ENCODE data around the gene MUSK.
"Not testable (repeated sequence)": the region's sequence is repeated elsewhere in the genome, so short reads cannot be mapped to it uniquely, and the experiment has no call there.

The MUSK gene

DNA sequence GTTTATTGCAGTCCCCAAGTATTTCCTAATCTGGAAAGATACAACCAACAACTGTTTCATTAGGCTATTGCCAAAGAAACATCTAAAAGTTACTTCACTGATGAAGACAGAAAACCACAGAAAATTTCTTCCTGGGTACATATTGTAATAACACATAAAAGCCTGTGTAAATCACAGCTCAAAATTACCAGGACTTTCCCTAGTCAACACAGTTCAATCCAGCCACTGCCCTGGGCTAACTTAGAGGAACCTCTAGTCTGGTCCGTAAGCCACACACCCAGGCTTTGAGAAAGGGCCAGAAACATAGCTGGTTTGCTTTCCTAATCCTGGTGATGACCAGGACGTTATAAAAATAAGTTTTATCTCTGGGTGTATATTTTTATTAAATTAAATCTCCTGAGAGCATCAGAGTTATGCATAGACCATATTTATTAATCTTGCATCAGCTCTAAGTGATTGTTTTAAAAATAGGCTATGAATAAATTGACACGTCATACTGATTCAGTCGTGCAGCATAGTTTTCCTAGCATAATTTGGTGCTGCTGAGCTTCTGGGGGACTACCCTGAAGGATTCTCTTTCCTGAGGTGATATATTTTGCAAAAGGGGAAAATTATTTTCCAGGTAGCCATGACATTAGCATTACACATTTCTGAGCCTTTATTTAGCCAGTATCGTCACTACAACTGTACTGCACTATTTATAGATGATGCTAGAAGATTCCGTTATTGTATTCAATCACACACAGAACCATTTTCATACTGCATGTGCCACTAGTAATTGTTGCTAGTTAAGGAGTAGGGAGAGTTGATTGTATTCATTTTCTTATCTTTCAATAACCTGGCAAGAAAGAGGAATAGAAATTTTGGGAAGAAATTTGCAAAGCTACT lies 12.6 kb upstream of the MUSK start:
- H3K4me3 Mint-ChIP-seq: no peak overlapping the region
- H3K27me3 Mint-ChIP-seq: no peaks in the 10 kb centered on the region
- H3K4me1 Mint-ChIP-seq (ENCODE audit: low read depth in 2 of 2): no peaks in the 10 kb centered on the region
- DNase-seq (no peak), ATAC-seq (replicated peaks) (no peak)
- no peak overlapping the region for H3K27ac Mint-ChIP-seq
- H3K9me3 Mint-ChIP-seq: peaks cover 7 to 19% of the 10 kb centered on the region in 2 donors
- H3K36me3 Mint-ChIP-seq (ENCODE audit: insufficient read depth): no peaks in the 10 kb centered on the region

DNA sequence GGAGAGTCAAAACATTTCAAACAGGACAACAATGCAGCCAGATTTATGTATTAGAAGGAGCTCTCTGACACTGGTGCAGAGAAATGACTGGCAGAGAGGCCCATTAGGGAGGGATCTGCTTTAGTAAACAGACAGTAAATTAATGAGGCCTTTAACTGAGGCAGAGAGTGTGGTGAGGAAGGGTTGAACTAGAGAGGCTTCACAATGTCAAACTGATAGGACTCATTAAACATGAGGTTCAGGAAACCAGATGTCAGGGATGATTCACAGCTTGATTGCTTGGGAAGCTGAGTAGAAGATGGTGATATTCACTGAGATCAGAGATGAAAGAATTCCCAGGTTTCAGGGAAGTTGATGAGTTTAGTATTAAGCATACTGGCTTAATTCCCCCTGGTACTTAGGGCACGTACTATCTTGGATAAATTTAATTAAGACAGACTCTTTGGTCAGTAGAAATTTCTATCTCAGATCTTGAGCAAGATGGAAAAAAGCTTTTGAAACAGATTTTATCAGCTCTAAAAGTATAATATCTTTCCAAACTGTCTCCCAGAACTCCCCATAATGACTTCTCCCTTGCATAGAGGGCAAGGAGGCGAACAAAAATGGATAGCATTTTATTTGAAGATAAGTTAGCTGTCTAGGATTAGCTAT lies 8.6 kb upstream of the MUSK start:
- ATAC-seq (replicated peaks) (no peak), DNase-seq (no peak)
- Mint-ChIP-seq H3K36me3 (ENCODE audit: insufficient read depth) (no peaks in the 10 kb centered on the region), H3K27me3 (no peaks in the 10 kb centered on the region), H3K4me1 (ENCODE audit: low read depth in 2 of 2) (no peaks in the 10 kb centered on the region), H3K27ac (no peak overlapping the region), H3K4me3 (no peak overlapping the region), H3K9me3 (peaks cover 5 to 19% of the 10 kb centered on the region in 2 donors)

DNA sequence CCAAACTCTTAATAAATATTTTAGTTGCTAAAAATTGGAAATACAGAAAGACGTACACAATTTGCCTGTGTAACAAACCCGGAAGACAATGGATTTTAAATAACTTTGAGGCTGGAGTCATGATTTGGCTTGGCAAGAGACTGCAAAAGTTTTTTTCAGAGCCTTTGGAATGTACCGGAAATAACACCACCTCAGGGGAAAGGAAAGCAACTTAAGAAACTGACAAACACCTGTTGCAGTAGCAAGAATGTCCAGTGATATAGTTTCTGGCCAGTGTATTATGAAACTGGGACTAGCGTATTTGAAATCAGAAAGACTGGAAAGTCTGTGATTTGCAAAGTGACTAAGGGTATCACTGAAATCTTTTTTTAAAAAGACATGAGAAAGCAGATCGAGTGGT lies 842 bp downstream of the MUSK start:
- ATAC-seq (replicated peaks) (no peak), DNase-seq (no peak)
- H3K27ac Mint-ChIP-seq: no peak overlapping the region
- H3K4me3 Mint-ChIP-seq: no peak overlapping the region
- H3K27me3 Mint-ChIP-seq: no peaks in the 10 kb centered on the region
- peaks cover 3 to 22% of the 10 kb centered on the region in 2 donors for H3K9me3 Mint-ChIP-seq
- H3K4me1 Mint-ChIP-seq (ENCODE audit: low read depth in 2 of 2): no peaks in the 10 kb centered on the region
- H3K36me3 Mint-ChIP-seq (ENCODE audit: insufficient read depth): no peaks in the 10 kb centered on the region

DNA sequence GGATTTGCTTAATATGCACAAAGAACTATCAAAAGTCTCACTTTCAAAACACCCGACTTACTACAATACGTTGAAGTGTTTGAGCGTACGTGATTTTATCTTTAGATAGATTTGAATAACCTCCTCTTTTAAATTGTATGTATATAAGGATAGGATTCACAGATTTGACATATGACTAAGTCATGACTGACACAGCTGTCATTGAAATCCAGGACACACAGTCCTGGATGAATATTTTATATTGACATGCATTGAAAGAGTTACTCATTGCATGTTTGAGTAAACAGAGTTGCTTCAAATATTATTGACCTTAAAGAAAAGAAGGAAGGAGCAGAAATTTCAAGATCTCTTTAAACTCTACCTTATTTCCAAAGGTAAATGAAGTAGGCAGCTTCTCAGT lies 3.3 kb downstream of the MUSK start:
- no peak for DNase-seq
- Mint-ChIP-seq H3K27ac (no peak overlapping the region), H3K4me3 (no peak overlapping the region), H3K4me1 (ENCODE audit: low read depth in 2 of 2) (no peaks in the 10 kb centered on the region), H3K36me3 (ENCODE audit: insufficient read depth) (no peaks in the 10 kb centered on the region), H3K27me3 (no peaks in the 10 kb centered on the region), H3K9me3 (peaks cover 4 to 26% of the 10 kb centered on the region in 2 donors)
- no peak for ATAC-seq (replicated peaks)

DNA sequence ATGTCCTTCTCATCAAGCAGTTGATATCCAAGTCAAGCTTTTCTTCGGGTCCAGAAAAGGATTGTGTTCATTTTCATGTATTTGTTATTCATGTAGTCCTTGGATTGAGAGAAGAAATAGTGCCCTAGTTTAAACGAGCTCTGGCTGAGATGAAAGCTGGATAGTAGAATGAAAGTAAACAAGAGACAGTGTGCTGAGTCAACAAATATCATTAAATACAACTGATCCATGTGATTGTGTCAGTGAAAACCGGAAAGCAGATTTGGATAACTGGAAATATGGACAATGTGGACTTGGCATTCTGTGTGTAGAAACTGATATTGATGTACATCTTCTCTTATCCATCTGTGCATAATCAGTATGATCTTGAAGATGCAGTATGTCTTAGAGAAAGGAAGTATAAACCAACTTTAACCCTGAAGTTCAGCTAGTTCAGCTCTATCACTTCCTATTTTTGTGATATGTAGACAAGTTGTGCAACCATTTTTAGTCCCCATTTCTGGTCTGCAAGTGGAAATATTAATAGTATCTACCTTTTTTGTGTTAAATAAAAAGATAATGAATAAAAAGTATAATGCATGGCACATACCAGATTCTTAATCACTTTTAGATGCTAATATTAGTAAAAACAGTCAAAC lies 4.4 kb downstream of the MUSK start:
- no peak overlapping the region for H3K4me3 Mint-ChIP-seq
- H3K36me3 Mint-ChIP-seq (ENCODE audit: insufficient read depth): no peaks in the 10 kb centered on the region
- peaks cover 7 to 30% of the 10 kb centered on the region in 2 donors for H3K9me3 Mint-ChIP-seq
- H3K27me3 Mint-ChIP-seq: no peaks in the 10 kb centered on the region
- no peak overlapping the region for H3K27ac Mint-ChIP-seq
- H3K4me1 Mint-ChIP-seq (ENCODE audit: low read depth in 2 of 2): no peaks in the 10 kb centered on the region
- DNase-seq (no peak), ATAC-seq (replicated peaks) (no peak)

DNA sequence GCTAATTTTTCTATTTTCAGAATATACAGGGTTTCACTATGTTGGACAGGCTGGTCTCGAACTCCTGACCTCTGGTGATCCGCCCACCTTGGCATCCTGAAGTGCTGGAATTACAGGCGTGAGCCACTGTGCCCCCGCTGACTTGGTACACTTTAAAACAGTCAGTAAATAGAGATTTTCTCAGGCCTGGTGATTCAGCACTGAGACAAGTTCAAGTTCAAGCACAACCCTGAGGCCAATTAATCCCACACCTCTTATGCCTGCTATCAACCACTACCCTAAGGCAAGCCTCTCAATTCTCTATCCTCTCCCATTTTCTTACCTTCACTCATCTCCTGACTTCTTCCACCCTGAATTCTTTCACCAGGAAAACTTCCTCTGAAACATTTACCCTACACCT lies 18.9 kb downstream of the MUSK start:
- H3K4me3 Mint-ChIP-seq: no peak overlapping the region
- H3K27me3 Mint-ChIP-seq: no peaks in the 10 kb centered on the region
- H3K27ac Mint-ChIP-seq: no peak overlapping the region
- H3K4me1 Mint-ChIP-seq (ENCODE audit: low read depth in 2 of 2): no peaks in the 10 kb centered on the region
- ATAC-seq (replicated peaks) (no peak), DNase-seq (no peak)
- peaks cover 7 to 11% of the 10 kb centered on the region in 2 donors for H3K9me3 Mint-ChIP-seq
- H3K36me3 Mint-ChIP-seq (ENCODE audit: insufficient read depth): no peaks in the 10 kb centered on the region

DNA sequence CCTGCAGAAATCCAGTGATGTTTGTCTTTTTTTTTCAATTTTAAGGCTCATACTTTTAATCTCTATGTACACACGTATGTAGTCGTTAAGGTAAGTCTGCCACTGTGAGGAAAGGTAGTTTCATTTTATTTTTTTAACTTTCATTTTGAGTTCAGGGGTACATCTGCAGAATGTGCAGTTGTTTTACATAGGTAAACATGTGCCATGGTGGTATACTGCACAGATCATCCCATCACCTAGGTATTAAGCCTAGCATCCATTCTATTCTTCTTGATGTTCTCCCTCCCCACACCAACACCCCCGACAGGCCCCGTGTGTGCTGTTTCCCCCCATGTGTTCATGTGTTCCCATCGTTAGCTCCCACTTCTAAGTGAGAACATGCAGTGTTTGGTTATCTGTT lies 19.7 kb downstream of the MUSK start:
- DNase-seq (no peak), ATAC-seq (replicated peaks) (no peak)
- Mint-ChIP-seq H3K9me3 (peaks cover under 1 to 11% of the 10 kb centered on the region in 2 donors), H3K27me3 (no peaks in the 10 kb centered on the region), H3K27ac (no peak overlapping the region), H3K4me3 (no peak overlapping the region), H3K4me1 (ENCODE audit: low read depth in 2 of 2) (no peaks in the 10 kb centered on the region), H3K36me3 (ENCODE audit: insufficient read depth) (no peaks in the 10 kb centered on the region)

DNA sequence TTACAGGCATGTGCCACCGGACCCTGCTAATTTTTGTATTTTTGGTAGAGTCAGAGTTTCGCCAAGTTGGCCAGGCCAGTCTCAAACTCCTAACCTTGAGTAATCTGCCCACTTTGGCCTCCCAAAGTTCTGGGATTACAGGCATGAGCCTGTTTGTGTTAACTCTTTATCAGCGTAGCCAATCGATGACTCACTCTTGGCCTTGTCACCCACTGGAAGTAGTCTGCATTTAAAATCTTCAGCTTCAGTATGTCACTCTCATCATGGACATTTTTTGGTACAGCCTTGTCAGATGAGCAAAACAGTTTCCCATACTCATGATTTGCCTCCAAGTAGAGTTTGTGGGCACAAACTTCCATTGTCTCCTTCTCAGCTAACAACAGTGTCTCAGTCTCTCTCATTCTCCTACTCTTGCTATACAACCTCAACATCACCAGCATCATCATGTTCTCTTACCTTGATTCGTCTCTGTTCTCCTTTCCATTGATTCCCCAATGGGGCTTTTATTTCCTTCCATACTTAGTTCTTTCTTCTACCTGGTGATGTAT lies 22.5 kb downstream of the MUSK start:
- H3K4me3 Mint-ChIP-seq: no peak overlapping the region
- DNase-seq: no peak

DNA sequence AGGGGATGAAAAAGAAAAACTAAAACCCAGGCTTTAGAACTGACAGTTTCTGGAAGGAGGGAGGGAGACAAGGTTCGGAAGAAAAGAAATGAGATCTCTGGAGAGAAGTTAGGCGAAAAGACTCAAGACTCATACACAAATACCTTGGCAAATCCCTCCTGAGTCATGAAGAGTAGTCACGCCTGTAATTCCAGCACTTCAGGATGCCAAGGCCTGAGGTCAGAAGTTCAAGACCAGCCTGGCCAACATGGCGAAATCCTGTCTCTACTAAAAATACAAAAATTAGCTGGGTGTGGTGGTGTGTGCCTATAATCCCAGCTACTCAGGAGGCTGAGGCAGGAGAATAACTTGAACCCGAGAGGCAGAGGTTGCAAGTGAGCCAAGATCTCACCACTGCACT lies 27.3 kb downstream of the MUSK start:
- not testable (repeated sequence) for H3K36me3 Mint-ChIP-seq (ENCODE audit: insufficient read depth); H3K27ac Mint-ChIP-seq; H3K27me3 Mint-ChIP-seq; H3K4me3 Mint-ChIP-seq; DNase-seq; H3K4me1 Mint-ChIP-seq (ENCODE audit: low read depth in 2 of 2); ATAC-seq (replicated peaks)
- H3K9me3 Mint-ChIP-seq: peaks cover 9 to 12% of the 10 kb centered on the region in 2 donors

More for the DNA sequence above, 22.5 kb downstream of the MUSK start:
- Mint-ChIP-seq H3K36me3 (ENCODE audit: insufficient read depth) (no peaks in the 10 kb centered on the region), H3K27me3 (no peaks in the 10 kb centered on the region), H3K4me1 (ENCODE audit: low read depth in 2 of 2) (no peaks in the 10 kb centered on the region), H3K9me3 (peaks cover 0 to 15% of the 10 kb centered on the region in 2 donors), H3K27ac (no peak overlapping the region)
- no peak for ATAC-seq (replicated peaks)

DNA sequence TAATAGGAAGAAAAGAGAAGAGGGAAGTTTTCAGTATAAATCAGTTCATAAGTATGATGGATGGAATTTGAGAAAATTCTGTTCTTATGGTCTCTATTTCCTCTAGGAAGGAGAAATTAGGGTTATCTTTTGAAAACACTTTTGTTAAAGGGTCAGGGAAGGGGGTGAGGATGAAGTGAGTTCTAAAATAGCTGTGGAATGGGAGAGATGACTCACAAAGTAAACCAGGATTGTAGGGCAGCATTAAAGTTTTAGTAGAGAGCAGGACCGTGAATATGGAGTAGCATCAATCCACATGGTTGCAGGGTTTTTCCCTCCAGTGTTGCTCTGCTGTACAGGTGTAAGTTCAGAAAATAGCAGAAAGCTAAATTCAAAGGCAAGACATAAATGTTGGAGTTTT lies 32.4 kb downstream of the MUSK start:
- Mint-ChIP-seq H3K9me3 (peaks cover 5 to 12% of the 10 kb centered on the region in 2 donors), H3K36me3 (ENCODE audit: insufficient read depth) (peaks cover 2% of the 10 kb centered on the region), H3K27ac (no peak overlapping the region), H3K4me1 (ENCODE audit: low read depth in 2 of 2) (no peaks in the 10 kb centered on the region), H3K4me3 (no peak overlapping the region), H3K27me3 (no peaks in the 10 kb centered on the region)
- ATAC-seq (replicated peaks): no peak
- DNase-seq: no peak

DNA sequence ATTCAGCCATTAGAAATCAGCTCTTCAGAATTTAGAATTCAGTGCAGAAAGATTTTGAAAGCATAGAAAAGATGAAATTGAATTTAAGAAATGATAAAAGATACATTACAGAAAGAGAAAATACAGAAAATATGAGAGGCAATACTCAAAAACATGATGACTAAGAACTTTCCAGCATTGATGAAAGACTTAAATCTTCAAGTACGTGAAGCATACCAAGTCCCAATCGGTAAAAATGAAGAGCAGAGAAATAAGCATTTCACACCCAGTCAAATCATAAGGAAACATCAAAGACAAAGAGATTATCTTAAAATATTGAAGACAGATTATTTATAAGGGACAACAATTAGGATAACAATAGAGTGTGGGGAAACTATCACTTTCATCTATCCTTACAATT lies 35.1 kb downstream of the MUSK start:
- Mint-ChIP-seq H3K4me3 (no peak overlapping the region), H3K27ac (no peak overlapping the region), H3K36me3 (ENCODE audit: insufficient read depth) (peaks cover 2% of the 10 kb centered on the region), H3K4me1 (ENCODE audit: low read depth in 2 of 2) (no peaks in the 10 kb centered on the region), H3K9me3 (peaks cover 4 to 12% of the 10 kb centered on the region in 2 donors), H3K27me3 (no peaks in the 10 kb centered on the region)
- ATAC-seq (replicated peaks): no peak
- DNase-seq: no peak

DNA sequence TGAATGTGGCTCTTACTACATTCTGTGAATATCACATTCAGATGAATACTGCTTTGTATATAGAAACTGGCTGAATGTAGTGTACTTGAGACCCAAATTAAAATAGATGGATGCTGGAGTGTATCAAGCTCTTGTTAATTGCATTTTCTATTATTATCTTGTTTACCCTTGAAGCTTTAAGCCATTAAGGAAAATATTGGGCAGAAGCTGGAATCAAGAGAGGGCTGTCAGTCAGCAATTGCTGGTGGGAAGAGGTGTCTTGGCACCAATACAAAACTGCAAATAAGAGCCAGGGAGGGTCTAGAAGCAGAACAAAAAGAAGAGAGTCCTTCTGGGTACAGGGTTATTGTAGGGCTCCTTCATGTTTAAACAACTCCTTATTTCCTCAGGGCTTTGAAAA lies 38.8 kb downstream of the MUSK start:
- H3K36me3 Mint-ChIP-seq (ENCODE audit: insufficient read depth): peaks cover 2% of the 10 kb centered on the region

DNA sequence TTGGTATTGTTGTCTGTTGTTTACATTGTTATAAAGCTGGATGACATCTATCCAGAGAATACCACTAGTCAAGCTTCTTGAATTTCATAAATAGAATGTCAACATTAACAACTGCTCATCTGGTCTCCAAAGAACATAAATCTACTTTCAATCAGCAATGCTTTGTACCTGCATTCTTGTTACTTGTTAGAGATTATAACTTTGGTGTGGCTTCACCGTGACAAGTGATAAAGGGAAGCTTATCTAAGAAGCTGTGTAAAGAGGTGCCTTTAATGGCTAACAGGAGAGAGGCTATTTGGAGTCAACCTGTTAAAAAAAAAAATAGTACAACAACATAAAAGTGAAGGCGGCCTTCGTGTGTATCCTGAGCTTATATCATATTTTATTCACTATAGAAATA lies 41.8 kb downstream of the MUSK start:
- Mint-ChIP-seq H3K9me3 (peaks cover 4 to 6% of the 10 kb centered on the region in 2 donors), H3K27me3 (no peaks in the 10 kb centered on the region), H3K36me3 (ENCODE audit: insufficient read depth) (no peaks in the 10 kb centered on the region), H3K27ac (no peak overlapping the region), H3K4me1 (ENCODE audit: low read depth in 2 of 2) (no peaks in the 10 kb centered on the region), H3K4me3 (no peak overlapping the region)
- DNase-seq (no peak), ATAC-seq (replicated peaks) (no peak)

More for the DNA sequence above, 38.8 kb downstream of the MUSK start:
- no peak overlapping the region for H3K4me3 Mint-ChIP-seq
- peaks cover 0 to 6% of the 10 kb centered on the region in 2 donors for H3K9me3 Mint-ChIP-seq
- DNase-seq: no peak
- no peaks in the 10 kb centered on the region for H3K27me3 Mint-ChIP-seq
- H3K4me1 Mint-ChIP-seq (ENCODE audit: low read depth in 2 of 2): no peaks in the 10 kb centered on the region
- ATAC-seq (replicated peaks): no peak
- no peak overlapping the region for H3K27ac Mint-ChIP-seq
